ENCODE measurements around the gene DCTN4. TPM values are rescaled to one million over a fixed set of nuclear protein-coding genes. Genes with fewer than 3 reads are reported as not detected.

DCTN4 gene
- total RNA-seq, 1 experiment from 2014 or later = 48.5 TPM

- peaks cover 2% of the 10 kb centered on the region; the same call in 1 of the 2 replicates for H3K79me2 ChIP-seq (ENCODE audit: insufficient read depth, low read length)
- H3K79me1 ChIP-seq (ENCODE audit: insufficient read depth, low read depth, low read length, poor library complexity, severe bottlenecking) = peaks cover 3% of the 10 kb centered on the region
- no peak overlapping the region for H3K27ac Mint-ChIP-seq
- no peak overlapping the region for H3K4me3 Mint-ChIP-seq
- no peaks in the 10 kb centered on the region for H3K27me3 Mint-ChIP-seq (ENCODE audit: low read depth)
- no peak overlapping the region for H3K14ac ChIP-seq (ENCODE audit: insufficient read depth, low read length)
- H2BK5ac ChIP-seq (ENCODE audit: insufficient read length, low read length) = no peak overlapping the region
- H3K23ac ChIP-seq (ENCODE audit: insufficient read length, low read depth, low read length) = no peak overlapping the region
- H3K36me3 Mint-ChIP-seq (ENCODE audit: insufficient read depth in 1 of 3, low read depth in 3 of 3) = peaks cover 34 to 56% (median 52%) of the 10 kb centered on the region in 3 experiments; a peak in 6 of 7 replicates
- no peak for DNase-seq
- no peak overlapping the region for H2BK120ac ChIP-seq (ENCODE audit: low read depth, low read length, poor library complexity, severe bottlenecking)
- H3K9me3 Mint-ChIP-seq = no peaks in the 10 kb centered on the region; a peak in 1 of 5 replicates
- no peak overlapping the region for H3K27ac ChIP-seq (ENCODE audit: insufficient read length, low read depth, low read length)
- no peak overlapping the region for H2AK5ac ChIP-seq (ENCODE audit: insufficient read length, low read length)
- H4K91ac ChIP-seq (ENCODE audit: insufficient read length, low read depth, low read length) = no peak overlapping the region
- H3K18ac ChIP-seq (ENCODE audit: insufficient read length, low read depth, low read length) = no peak overlapping the region
- no peak overlapping the region for H2BK12ac ChIP-seq (ENCODE audit: insufficient read length, low read depth, low read length)
- no peak for TF ChIP-seq CTCF (conservative IDR thresholded peaks at IDR 0.05)
- peaks cover 4% of the 10 kb centered on the region in 2 experiments; a peak in 3 of 4 replicates for H3K4me1 Mint-ChIP-seq
- no CpG with 5 or more reads among the region's 1 CpG for WGBS (ENCODE audit: extremely low coverage, insufficient read length, low lambda C conversion rate)
- no peak overlapping the region for H3K9ac ChIP-seq (ENCODE audit: extremely low read depth, insufficient read length, low read length)
- no peak overlapping the region for H3K4me2 ChIP-seq (ENCODE audit: insufficient read depth, insufficient read length, low read length)
- no peak overlapping the region for H2BK15ac ChIP-seq (ENCODE audit: low read depth, low read length)
- no peaks in the 10 kb centered on the region for H4K20me1 ChIP-seq (ENCODE audit: control insufficient read depth, insufficient read depth, insufficient read length)
- no peak overlapping the region for H3K4ac ChIP-seq (ENCODE audit: low read depth, low read length)
- H4K5ac ChIP-seq (ENCODE audit: insufficient read length, low read depth, low read length) = no peak overlapping the region
- H3K23me2 ChIP-seq (ENCODE audit: insufficient read length, low read depth, low read length, poor library complexity, severe bottlenecking) = peaks cover 4% of the 10 kb centered on the region
- H2BK20ac ChIP-seq (ENCODE audit: low read depth, low read length, poor library complexity, severe bottlenecking) = no peak overlapping the region
- H2AFZ ChIP-seq (ENCODE audit: low read length) = no peak overlapping the region
- H4K8ac ChIP-seq (replicated peaks; ENCODE audit: insufficient read length, low read depth, low read length) = no peak overlapping the region
- H3K9me3 ChIP-seq (ENCODE audit: control insufficient read depth, low read depth, low read length) = no peaks in the 10 kb centered on the region
- no peaks in the 10 kb centered on the region for H3K27me3 ChIP-seq (ENCODE audit: insufficient read depth, low read length)
- H3K56ac ChIP-seq (ENCODE audit: insufficient read length, low read depth, low read length) = no peak overlapping the region
- no peaks in the 10 kb centered on the region for H3K4me1 ChIP-seq (ENCODE audit: insufficient read depth, low read length)
- no peak overlapping the region for H3T11ph ChIP-seq (ENCODE audit: low read length)
Measured at GRCh38 chr5:150753863-150754262, 5.0 kb downstream of the DCTN4 start.

Measured in H9 (cell line).